Hematopoietic multipotent progenitor cell (in vitro differentiated cells): ENCODE results near the gene MVB12B. TPM values are rescaled to one million over a fixed set of nuclear protein-coding genes. Genes with fewer than 3 reads are reported as not detected.
"Not testable (repeated sequence)": the region's sequence is repeated elsewhere in the genome, so short reads cannot be mapped to it uniquely, and the experiment has no call there.

Experiments used
- DNase-seq, 3 donors: peaks; one replicate each; pipeline ENCODE4 v3.0.0-alpha.2; 2011 to 2015; ENCODE audit warnings: low read depth in 2 of 3, low spot score in 2 of 3
- total RNA-seq: library from RNA; depleted of rRNA; stranded (reverse); fragments of >200 nt; gene quantifications from one replicate; pipeline ENCODE4 v1.2.3, GENCODE V29; 2012

Gene MVB12B
- total RNA-seq: 8.9 TPM

DNA sequence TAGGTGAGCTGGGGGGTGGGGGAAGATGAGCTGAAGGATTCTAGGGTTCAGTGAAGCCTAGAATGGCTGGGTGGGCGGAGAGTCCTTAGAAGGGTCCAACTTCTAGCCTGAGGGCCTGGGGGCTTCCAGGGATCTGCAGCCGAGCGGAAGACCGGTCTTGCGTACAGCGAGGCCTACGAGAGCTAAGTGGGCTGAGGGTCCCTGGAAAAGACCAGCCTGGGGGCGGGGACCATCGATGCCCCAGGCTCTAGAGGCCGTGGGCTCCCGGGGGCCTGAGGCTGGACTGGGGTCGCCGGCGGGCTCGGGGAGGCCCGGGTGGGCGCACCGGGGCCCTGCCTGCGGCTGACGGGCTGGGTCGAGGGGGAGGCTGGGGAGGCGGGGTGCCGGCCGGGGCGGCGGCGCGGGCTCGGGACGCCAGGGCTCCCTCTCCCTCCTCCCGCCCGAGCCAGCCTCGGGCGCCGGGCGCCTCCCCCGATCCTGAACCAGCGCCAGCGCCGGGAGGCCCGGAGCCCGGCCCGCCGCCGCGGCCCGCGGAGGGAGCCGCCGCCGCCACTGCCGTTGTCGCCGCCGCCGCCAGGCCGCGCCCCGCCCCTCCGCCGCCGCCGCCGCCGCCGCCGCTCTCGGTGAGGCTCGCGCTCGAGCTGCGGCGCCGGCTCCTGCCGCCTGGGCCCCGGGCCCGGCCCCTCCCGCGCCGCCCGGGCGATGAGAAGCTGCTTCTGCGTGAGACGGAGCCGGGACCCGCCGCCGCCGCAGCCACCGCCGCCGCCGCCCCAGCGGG lies at the start of gene MVB12B:
Gene MVB12B, plus strand, starts transcription at position 602 of the 778 bp plus-strand sequence. Its CDS starts 101 bp downstream, at position 703.
- peak in 2 of 3 donors; percentile 56 to 67 for DNase-seq

- DNase-seq: no peak
Observed at GRCh38 chr9:126283799-126284465, 42.7 kb upstream of the MVB12B start.

- DNase-seq: not testable (repeated sequence)
Observed at GRCh38 chr9:126285652-126286051, 41.0 kb upstream of the MVB12B start.

DNA sequence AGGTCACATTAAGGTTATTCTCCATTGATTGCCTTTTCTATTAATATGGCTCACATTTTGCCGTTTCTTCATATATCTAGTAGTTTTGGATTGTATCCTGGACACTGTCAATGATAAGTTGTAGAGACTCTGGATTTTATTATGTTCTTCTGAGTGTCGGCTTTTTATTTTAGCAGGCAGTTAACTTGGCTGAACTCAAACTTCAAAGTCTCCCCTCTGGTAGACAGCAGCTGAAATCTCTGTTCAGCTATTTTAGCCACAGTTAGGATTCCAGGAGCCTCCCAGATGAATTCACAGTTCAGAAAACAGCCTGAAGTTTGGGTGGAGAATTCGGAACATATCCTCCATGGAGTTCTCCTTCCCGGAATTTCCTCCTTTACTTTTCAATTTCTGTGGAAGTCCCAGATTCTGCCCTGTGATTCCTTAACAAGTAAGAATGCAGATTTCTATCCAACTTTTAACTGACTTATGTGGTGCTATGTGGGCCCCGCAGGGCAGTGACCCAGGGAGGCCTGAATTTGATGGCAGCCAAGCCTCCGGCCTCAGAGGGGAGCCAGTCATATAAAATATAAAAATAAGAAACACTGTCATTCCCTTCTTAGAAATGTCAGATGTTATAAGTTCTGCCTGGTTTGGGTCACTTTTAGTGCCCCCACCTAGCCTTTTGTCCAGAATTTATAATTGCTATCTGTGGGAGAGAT lies 39.3 kb upstream of the MVB12B start:
- DNase-seq: no peak

DNA sequence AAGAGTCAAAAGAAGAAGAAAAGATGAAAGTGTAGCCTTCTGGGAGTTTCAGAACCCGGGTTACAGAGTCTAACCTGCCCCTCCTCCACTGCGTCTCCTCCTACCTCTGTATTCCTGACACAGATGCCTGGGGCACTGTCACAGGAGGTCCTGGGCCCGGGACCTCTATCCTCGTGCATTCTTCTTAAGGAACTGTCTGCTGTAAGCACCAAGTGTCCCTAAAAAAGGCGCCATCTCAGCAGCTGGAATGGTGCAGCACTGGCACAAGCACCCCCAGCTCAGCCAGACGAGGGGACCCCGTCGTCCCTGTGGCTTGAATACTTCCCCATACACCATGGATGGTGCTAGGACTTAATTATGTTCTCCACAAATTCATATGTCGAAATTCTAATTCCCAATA lies 35.8 kb upstream of the MVB12B start:
- DNase-seq: no peak

DNA sequence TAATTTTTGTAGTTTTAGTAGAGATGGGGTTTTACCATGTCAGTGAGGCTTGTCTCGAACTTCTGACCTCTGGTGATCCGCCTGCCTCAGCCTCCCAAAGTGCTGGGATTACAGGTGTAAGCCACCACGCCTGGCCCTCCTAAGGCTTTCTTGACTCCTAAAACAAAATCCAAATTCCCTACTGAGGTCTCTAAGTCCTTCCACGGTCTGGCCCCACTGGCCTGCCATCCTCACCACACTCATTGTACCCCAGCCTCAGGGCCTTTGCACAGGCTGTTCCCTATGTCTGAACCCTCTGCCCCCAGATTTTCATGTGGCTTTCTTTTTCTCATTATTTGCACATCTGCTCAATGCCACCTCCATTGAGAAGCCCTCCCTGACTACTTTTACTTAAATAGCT lies 34.7 kb upstream of the MVB12B start:
- DNase-seq: no peak

DNA sequence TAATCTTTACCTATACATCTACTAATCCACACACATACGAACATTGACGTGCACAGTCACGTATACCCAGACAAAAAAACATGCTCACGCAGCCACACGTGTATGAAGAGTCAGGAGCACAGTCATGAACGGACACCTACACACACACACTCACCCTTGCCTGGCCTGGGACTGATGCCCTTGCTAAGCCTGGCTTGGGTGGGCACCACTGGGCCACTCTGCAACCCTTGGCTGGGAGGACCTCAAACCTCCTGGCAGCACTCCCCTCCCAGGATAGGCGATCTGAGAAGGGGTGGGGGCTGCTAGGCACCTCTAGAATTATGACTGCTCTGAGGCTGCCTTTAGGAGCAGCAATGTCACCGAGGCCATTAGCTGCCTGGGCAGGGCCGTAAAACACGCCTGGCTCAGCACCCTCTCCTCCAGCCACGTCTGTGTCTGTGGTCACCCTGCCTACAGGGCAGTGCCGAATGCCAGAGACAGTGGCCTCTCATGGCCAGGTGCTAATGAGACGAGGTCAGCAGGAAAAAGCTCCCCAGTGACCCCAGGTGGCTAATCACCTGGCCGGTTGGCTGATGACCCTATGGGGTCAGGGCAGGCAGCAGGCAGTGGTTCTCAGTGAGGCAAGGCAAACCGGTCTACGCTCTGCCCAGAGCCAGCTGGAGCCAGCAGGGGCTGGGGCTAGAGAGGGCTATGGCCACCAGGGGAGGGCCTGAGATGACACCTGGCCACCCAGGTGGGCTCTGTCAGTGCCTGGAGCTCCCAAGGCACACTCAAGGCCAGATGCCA lies 33.7 kb upstream of the MVB12B start:
- no peak for DNase-seq

GRCh38 chr9:126293522-126293889 lies 33.1 kb upstream of the MVB12B start:
- peak in 2 of 3 donors; percentile 10 to 14 for DNase-seq

- DNase-seq: no peak
Observed at GRCh38 chr9:126294331-126295081, 32.1 kb upstream of the MVB12B start.

- no peak for DNase-seq
Observed at GRCh38 chr9:126295082-126295477, 31.5 kb upstream of the MVB12B start.

DNA sequence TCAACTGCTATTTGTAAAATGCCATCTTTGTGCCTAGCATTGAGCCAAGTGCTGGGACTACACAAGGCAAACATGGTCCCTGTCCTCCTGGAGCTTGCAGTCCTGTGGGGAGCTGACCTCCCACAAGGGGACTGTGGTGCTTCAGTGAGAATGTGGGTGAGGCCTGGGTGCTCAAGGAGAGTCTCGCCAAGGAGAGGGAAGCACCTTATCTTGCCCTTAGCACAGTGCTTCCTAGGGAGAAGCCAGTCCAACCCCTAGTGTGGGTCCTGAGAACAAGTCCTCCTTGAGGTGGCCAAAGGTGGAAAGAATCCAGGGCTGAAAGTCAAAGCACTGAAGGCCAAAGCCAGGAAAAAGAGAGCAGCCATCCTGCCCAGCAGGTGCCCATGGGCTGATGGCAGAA lies 31.1 kb upstream of the MVB12B start:
- DNase-seq: no peak

- no peak for DNase-seq
Observed at GRCh38 chr9:126295936-126296600, 30.6 kb upstream of the MVB12B start.

- no peak for DNase-seq
Observed at GRCh38 chr9:126296687-126297086, 29.9 kb upstream of the MVB12B start.

DNA sequence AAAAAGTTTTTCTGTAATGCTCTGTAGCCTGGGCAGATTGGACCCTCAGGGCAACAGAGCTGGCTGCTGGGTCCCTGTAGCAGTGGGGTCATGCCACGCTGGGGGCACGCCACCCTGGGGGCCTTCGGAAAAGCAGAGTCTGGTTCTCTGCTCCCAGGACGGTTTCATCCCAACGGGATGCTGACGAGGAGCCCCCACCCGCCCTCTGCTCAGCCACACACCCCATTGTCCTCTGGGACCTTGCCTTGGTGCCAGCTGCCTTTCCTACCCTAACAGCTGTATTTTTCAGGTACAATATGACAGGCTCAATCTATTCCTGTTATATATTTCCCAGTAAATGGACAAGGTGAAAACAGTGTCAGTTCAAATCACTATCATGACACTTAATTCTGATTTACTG lies 29.0 kb upstream of the MVB12B start:
- no peak for DNase-seq

GRCh38 chr9:126298063-126298801 lies 28.4 kb upstream of the MVB12B start:
- no peak for DNase-seq

GRCh38 chr9:126299706-126300276 lies 26.8 kb upstream of the MVB12B start:
- DNase-seq: no peak

GRCh38 chr9:126301196-126301595 lies 25.4 kb upstream of the MVB12B start:
- no peak for DNase-seq

DNA sequence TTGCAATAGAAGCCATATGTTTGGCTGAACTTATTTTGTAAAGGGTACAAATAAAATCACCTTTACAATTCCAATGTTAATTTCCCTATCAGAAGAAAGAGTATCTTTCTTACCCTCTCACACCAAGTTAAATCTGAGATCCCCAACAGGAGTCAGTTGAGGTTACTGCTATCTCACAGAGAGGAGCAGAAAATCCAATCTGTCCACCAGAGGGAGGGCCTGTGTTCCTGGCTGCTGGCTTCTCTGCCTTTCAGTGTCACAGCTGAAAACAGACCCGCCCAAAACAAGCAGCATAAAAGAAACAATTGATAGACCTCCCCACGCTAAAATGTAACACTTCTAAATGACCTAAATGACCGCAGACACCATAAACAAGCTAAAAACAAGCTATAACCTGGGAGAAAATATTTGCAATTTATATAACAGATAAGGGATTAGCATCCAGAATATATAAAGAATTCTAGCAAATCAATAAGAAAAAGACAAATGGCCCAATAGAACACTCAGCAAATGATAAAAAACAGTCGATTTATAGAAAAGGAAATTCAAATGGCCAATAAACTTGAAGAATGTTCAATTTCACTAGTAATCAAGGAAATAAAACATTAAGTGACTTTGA lies 24.5 kb upstream of the MVB12B start:
- DNase-seq: peak in 2 of 3 donors; percentile 63 to 80
